NT2/D1 (cell line): ENCODE measurements around the gene ELOB.

Source experiments
- DNase-seq: peaks from one replicate; pipeline ENCODE4 v3.0.0-alpha.2; 2011; ENCODE audit warnings: low read depth, low spot score
- H3K27me3 ChIP-seq: 2 replicates; pipeline ENCODE4 v1.6.0; 2011; ENCODE audit warnings: mild to moderate bottlenecking; ENCODE audit not compliant: insufficient read length, insufficient read depth
- H3K36me3 ChIP-seq: 2 replicates; pipeline ENCODE4 v1.6.1; 2011; ENCODE audit warnings: mild to moderate bottlenecking, low read length, mixed read lengths; ENCODE audit not compliant: insufficient read depth, insufficient read length
- H3K4me1 ChIP-seq: 2 replicates; pipeline ENCODE4 v1.5.1; 2011; ENCODE audit not compliant: insufficient read depth, insufficient read length
- H3K4me3 ChIP-seq: 2 replicates; pipeline ENCODE4 v1.5.1; 2011; ENCODE audit warnings: low read depth; ENCODE audit not compliant: insufficient read length
- H3K9ac ChIP-seq: 2 replicates; pipeline ENCODE4 v1.6.0; 2011; ENCODE audit warnings: low read depth; ENCODE audit not compliant: insufficient read length
- H3K9me3 ChIP-seq: 2 replicates; pipeline ENCODE4 v1.5.1; 2011; ENCODE audit warnings: mild to moderate bottlenecking, low read length; ENCODE audit not compliant: insufficient read depth
- SUZ12 ChIP-seq: IDR thresholded peaks from 2 replicates; pipeline ENCODE4 v1.6.1; 2011; ENCODE audit not compliant: insufficient read length, insufficient read depth; ENCODE audit errors: extremely low read depth
- YY1 ChIP-seq: IDR thresholded peaks from 2 replicates; pipeline ENCODE4 v1.6.1; 2011; ENCODE audit not compliant: insufficient read length, insufficient read depth
- ZNF274 ChIP-seq: IDR thresholded peaks from 2 replicates; pipeline ENCODE4 v1.6.1; 2011; ENCODE audit warnings: mild to moderate bottlenecking, low read depth, low read length

Gene ELOB

DNA sequence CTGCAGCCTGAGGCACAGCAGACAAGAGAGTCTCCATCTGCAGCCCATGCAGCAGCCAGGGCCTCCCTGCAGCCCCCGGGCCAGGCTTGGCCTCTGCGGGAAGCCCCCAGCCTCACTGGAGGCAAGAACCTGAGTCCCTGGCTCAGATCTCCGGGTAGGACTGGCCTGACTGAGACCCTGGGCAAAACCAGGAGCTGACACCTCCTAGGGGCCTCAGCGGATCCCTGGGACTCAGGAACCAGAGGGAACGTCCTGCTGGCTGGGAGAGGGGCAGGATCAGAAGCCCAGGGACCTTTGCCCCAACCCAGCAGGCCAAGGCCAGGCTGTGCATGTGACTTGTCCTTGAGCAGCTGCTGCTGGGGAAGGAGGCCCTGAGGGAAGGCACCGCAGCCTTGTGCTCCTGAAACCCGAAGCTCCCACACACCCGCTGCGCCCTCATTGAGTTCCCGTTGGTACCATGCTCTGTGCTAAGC, 38.3 kb upstream of the ELOB start:
- Histone ChIP-seq H3K9me3 (no peaks in the 10 kb centered on the region), H3K4me1 (peaks cover 17% of the 10 kb centered on the region), H3K9ac (peak overlapping the region; percentile 36), H3K4me3 (no peak overlapping the region), H3K36me3 (no peaks in the 10 kb centered on the region), H3K27me3 (no peaks in the 10 kb centered on the region)
- no peak for DNase-seq
- TF ChIP-seq SUZ12 = no peak

- TF ChIP-seq ZNF274 (no peak), SUZ12 (no peak), YY1 (no peak)
- peak overlapping the region; percentile 36 for H3K9ac ChIP-seq
- no peaks in the 10 kb centered on the region for H3K27me3 ChIP-seq
- H3K4me1 ChIP-seq = peaks cover 16% of the 10 kb centered on the region
- no peaks in the 10 kb centered on the region for H3K36me3 ChIP-seq
- H3K4me3 ChIP-seq = no peak overlapping the region
- H3K9me3 ChIP-seq = no peaks in the 10 kb centered on the region
- DNase-seq = no peak
Measured at GRCh38 chr16:2814551-2815298, 37.6 kb upstream of the ELOB start.

GRCh38 chr16:2813771-2814221, 36.7 kb upstream of the ELOB start:
- H3K9ac ChIP-seq = no peak overlapping the region
- H3K4me3 ChIP-seq = no peak overlapping the region
- TF ChIP-seq YY1 (no peak), SUZ12 (no peak), ZNF274 (no peak)
- peaks cover 16% of the 10 kb centered on the region for H3K4me1 ChIP-seq
- no peak for DNase-seq
- H3K36me3 ChIP-seq = no peaks in the 10 kb centered on the region
- no peaks in the 10 kb centered on the region for H3K27me3 ChIP-seq
- H3K9me3 ChIP-seq = no peaks in the 10 kb centered on the region

DNA sequence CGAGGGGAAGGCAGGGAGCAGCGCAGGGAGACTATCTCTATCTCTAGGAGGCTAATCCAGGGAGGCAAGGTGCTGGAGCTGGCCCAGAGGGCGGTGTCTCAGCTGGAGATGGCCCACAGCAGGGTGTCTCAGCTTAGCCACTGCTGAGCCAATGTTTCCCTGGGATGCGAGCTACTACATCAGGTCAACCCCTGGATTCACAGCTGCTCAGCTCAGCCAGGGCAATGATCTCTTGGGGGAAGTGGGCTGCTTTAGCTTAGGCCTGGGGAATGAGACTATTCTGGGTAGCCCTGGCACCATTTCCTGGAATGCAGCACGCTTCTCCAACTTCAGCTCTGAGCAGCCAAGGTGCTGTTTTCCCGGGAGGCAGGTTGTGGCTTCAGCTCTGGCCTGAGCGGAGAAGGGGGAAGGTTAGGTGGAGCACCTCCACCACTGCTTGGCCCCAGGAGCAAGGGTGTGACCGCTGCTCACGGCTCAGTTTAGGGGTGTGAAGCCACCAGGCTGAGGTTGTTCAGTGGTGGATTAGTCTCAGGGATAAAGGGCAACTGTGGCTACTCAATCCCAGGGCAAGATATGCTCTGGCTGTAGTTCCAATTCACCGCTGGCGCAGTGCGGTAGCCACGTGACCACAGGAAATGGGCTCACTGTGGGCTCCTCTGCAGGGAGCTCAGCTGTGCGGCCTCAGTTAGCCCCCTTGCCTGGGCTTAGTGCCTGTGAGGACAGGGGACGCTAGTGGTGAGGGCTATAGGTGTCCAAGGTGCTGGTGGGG, 34.8 kb upstream of the ELOB start:
- Histone ChIP-seq H3K4me3 (no peak overlapping the region), H3K27me3 (no peaks in the 10 kb centered on the region), H3K36me3 (no peaks in the 10 kb centered on the region), H3K4me1 (peaks cover 16% of the 10 kb centered on the region), H3K9me3 (no peaks in the 10 kb centered on the region), H3K9ac (peak overlapping the region; percentile 4)
- TF ChIP-seq SUZ12 (no peak), YY1 (no peak), ZNF274 (no peak)
- no peak for DNase-seq

- Histone ChIP-seq H3K36me3 (no peaks in the 10 kb centered on the region), H3K9me3 (no peaks in the 10 kb centered on the region), H3K27me3 (peaks cover 3% of the 10 kb centered on the region), H3K4me1 (peaks cover 16% of the 10 kb centered on the region), H3K4me3 (no peak overlapping the region), H3K9ac (no peak overlapping the region)
- TF ChIP-seq ZNF274 = no peak
- no peak for TF ChIP-seq YY1
- DNase-seq = no peak
Measured at GRCh38 chr16:2810651-2811050, 33.6 kb upstream of the ELOB start.

DNA sequence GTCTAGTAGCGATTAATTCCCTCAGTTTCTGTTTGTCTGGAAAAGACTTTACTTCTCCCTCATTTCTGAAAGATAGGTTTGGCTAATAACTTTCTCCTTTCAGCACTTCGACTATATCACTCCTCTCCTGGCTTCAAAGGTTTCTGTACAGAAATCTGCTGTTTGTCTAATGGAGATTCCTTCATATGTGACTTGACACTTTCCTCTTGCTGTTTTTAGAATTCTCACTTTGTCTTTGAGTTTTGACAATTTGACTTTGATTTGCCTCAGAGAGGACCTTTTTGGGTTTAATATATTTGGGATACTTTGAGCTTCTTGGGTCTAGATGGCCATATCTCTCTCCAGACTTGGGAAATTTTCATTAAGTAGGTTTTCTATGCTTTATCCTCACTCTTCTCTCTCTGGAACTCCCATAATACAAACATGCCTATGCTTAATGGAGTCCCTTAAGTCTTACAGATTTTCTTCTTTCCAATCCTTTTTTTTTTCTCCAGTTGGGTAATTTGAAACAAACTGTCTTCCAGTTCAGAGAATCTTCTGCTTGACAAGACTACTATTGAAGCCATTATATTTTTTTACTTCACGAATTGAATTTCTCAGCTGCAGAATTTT, 32.2 kb upstream of the ELOB start:
- no peak overlapping the region for H3K9ac ChIP-seq
- peaks cover 7% of the 10 kb centered on the region for H3K4me1 ChIP-seq
- peaks cover 4% of the 10 kb centered on the region for H3K27me3 ChIP-seq
- H3K4me3 ChIP-seq = no peak overlapping the region
- peaks cover 8% of the 10 kb centered on the region for H3K9me3 ChIP-seq
- no peak for DNase-seq
- no peaks in the 10 kb centered on the region for H3K36me3 ChIP-seq
- TF ChIP-seq SUZ12 (no peak), YY1 (no peak), ZNF274 (no peak)

DNA sequence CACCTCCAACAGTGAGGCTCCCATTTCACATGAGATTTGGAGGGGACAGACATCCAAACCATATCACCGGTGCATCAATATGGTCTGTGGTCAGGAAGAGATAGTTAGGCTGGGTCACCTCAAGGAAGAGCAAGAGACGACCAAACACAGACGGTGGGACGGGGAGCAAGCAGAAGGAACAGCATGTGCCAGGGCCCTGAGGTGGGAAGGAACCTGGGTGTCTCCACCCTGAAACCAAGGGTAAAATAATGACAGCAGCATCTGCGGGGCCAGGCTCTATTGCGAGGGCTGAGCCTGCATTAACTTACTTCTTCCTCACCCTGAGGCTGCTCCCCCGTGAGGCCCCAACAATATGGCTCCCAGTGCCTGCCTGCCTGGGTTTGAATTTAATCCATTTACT, 31.1 kb upstream of the ELOB start:
- Histone ChIP-seq H3K9ac (no peak overlapping the region), H3K9me3 (peaks cover 19% of the 10 kb centered on the region), H3K4me3 (no peak overlapping the region), H3K36me3 (no peaks in the 10 kb centered on the region), H3K27me3 (peaks cover 4% of the 10 kb centered on the region), H3K4me1 (peaks cover 7% of the 10 kb centered on the region)
- TF ChIP-seq SUZ12 (no peak), ZNF274 (no peak), YY1 (no peak)
- DNase-seq = no peak
